GM12878 (cell line): Measurements from ENCODE around the gene GARIN5A.

ENCODE experiments used
- CTCF ChIP-seq, 3 experiments: IDR thresholded peaks in 2 of 3; conservative IDR thresholded peaks in 1 of 3; 2 replicates each; pipeline ENCODE4 v1.5.1; 2011; ENCODE audit warnings: low read depth in 3 of 3, low read length in 3 of 3, mild to moderate bottlenecking in 3 of 3, control low read depth in 2 of 3, moderate library complexity in 2 of 3, inconsistent platforms in 1 of 3, mixed read lengths in 1 of 3; ENCODE audit not compliant: control insufficient read depth in 2 of 3, insufficient read depth in 1 of 3; ENCODE audit errors: extremely low read depth in 1 of 3
- HDAC2 ChIP-seq: fragments of 200-600 bp; sonication (generic); IDR thresholded peaks from 2 replicates; pipeline ENCODE4 v1.6.1; 2017
- RELA ChIP-seq: fragments of 450-650 bp; IDR thresholded peaks from 2 replicates; pipeline ENCODE4 v1.8.0; 2014; ENCODE audit warnings: borderline replicate concordance; ENCODE audit not compliant: partially characterized antibody
- SMC3 ChIP-seq: IDR thresholded peaks from 2 replicates; pipeline ENCODE4 v1.6.1; 2011; ENCODE audit warnings: low read length, improper control_type of control experiment, borderline replicate concordance

- TF ChIP-seq HDAC2 (no peak), CTCF (IDR thresholded peaks at IDR 0.05 in 2 of 3, conservative IDR thresholded peaks at IDR 0.05 in 1 of 3; ENCODE audit: control insufficient read depth in 2 of 3, extremely low read depth in 1 of 3, insufficient read depth in 1 of 3, low read depth in 3 of 3, low read length in 3 of 3) (no peak), SMC3 (no peak), RELA (no peak)
Observed at GRCh38 chr19:50428772-50429463, 47.7 kb downstream of the GARIN5A start.
